CD4-positive, CD25-positive, alpha-beta regulatory T cell (primary cell): Measurements from ENCODE around the gene FGFR3. TPM values are rescaled to one million over a fixed set of nuclear protein-coding genes. Genes with fewer than 3 reads are reported as not detected.

Experiments used
- ATAC-seq, 2 donors: fragments of 150-1000 bp; cut with Tn5 transposase; one replicate each; pipeline ENCODE4 v1.10.0; 2021; ENCODE audit warnings: low read depth in 2 of 2, moderate number of reproducible peaks in 2 of 2, moderate library complexity in 1 of 2
- DNase-seq, 3 donors: peaks; one replicate each; pipeline versions ENCODE4 v3.0.0 to v3.0.0-alpha.2; 2012 to 2022; ENCODE audit warnings: mixed read lengths in 1 of 3
- H3K27ac ChIP-seq: one replicate; pipeline ENCODE4 v1.7.0; 2013; ENCODE audit warnings: mild to moderate bottlenecking, low read length; ENCODE audit not compliant: insufficient read depth, poor library complexity, severe bottlenecking
- H3K27me3 ChIP-seq: one replicate; pipeline ENCODE4 v1.7.0; 2013; ENCODE audit warnings: low read length; ENCODE audit not compliant: control insufficient read depth, insufficient read depth
- H3K36me3 ChIP-seq: one replicate; pipeline ENCODE4 v1.7.0; 2013; ENCODE audit warnings: mild to moderate bottlenecking, low read length, moderate library complexity; ENCODE audit not compliant: control insufficient read depth, insufficient read depth
- H3K4me1 ChIP-seq: 2 replicates; pipeline ENCODE4 v1.7.0; 2013; ENCODE audit warnings: mild to moderate bottlenecking, low read length; ENCODE audit not compliant: insufficient read depth, control insufficient read depth, poor library complexity, severe bottlenecking
- H3K4me3 ChIP-seq: one replicate; pipeline ENCODE4 v1.7.0; 2013; ENCODE audit warnings: low read depth, mild to moderate bottlenecking, low read length, moderate library complexity
- H3K9me3 ChIP-seq, 2 experiments: 1 replicate in 1 of 2; 2 replicates in 1 of 2; pipeline ENCODE4 v1.7.0; 2013; ENCODE audit warnings: low read length in 2 of 2, mild to moderate bottlenecking in 1 of 2, moderate library complexity in 1 of 2; ENCODE audit not compliant: control insufficient read depth in 2 of 2
- H3K27ac Mint-ChIP-seq, 3 donors: one replicate each; pipeline ENCODE4 v1.8.0; 2020 to 2022; ENCODE audit warnings: mild to moderate bottlenecking in 3 of 3, mixed read lengths in 3 of 3, moderate library complexity in 2 of 3
- H3K27me3 Mint-ChIP-seq: one replicate; pipeline ENCODE4 v1.8.0; 2022; ENCODE audit warnings: mild to moderate bottlenecking, mixed read lengths
- H3K36me3 Mint-ChIP-seq: one replicate; pipeline ENCODE4 v1.8.0; 2020; ENCODE audit warnings: mixed read lengths
- H3K4me1 Mint-ChIP-seq, 4 donors: one replicate each; pipeline ENCODE4 v1.8.0; 2020 to 2022; ENCODE audit warnings: mixed read lengths in 4 of 4, mild to moderate bottlenecking in 1 of 4
- H3K4me3 Mint-ChIP-seq, 4 donors: one replicate each; pipeline ENCODE4 v1.8.0; 2020 to 2022; ENCODE audit warnings: mild to moderate bottlenecking in 4 of 4, mixed read lengths in 4 of 4, moderate library complexity in 3 of 4
- H3K9me3 Mint-ChIP-seq, 7 donors: one replicate each; pipeline ENCODE4 v1.8.0; 2020 to 2022; ENCODE audit warnings: mixed read lengths in 7 of 7, mild to moderate bottlenecking in 3 of 7, moderate library complexity in 2 of 7
- polyA plus RNA-seq, 4 donors: library from polyadenylated mRNA; unstranded; fragments of 300-500 nt; fragmentation: Illumina TruSeq; gene quantifications; one replicate each; pipeline ENCODE4 v1.2.3, GENCODE V29; 2021
- total RNA-seq: library from RNA; stranded (reverse); gene quantifications from one replicate; pipeline ENCODE4 v1.2.3, GENCODE V29; 2022

Gene FGFR3
- total and polyA plus RNA-seq, 5 donors from 2014 or later: 0.25 TPM; not detected in 4

GRCh38 chr4:1805493-1806222 is 12.6 kb downstream of the FGFR3 start:
- Histone ChIP-seq H3K4me1 (no peaks in the 10 kb centered on the region), H3K36me3 (no peaks in the 10 kb centered on the region), H3K27me3 (no peaks in the 10 kb centered on the region), H3K27ac (no peak overlapping the region), H3K4me3 (no peak overlapping the region), H3K9me3 (no peaks in the 10 kb centered on the region)
- Mint-ChIP-seq H3K27ac (no peak overlapping the region), H3K36me3 (no peaks in the 10 kb centered on the region), H3K4me1 (no peaks in the 10 kb centered on the region), H3K9me3 (no peaks in the 10 kb centered on the region), H3K4me3 (no peak overlapping the region), H3K27me3 (no peaks in the 10 kb centered on the region)
- ATAC-seq: no peak
- DNase-seq: no peak

GRCh38 chr4:1806223-1806564 is 13.1 kb downstream of the FGFR3 start:
- no peak overlapping the region for H3K27ac Mint-ChIP-seq
- H3K36me3 ChIP-seq: no peaks in the 10 kb centered on the region
- no peaks in the 10 kb centered on the region for H3K36me3 Mint-ChIP-seq
- no peaks in the 10 kb centered on the region for H3K27me3 ChIP-seq
- H3K9me3 Mint-ChIP-seq: no peaks in the 10 kb centered on the region
- H3K27ac ChIP-seq: no peak overlapping the region
- no peaks in the 10 kb centered on the region for H3K27me3 Mint-ChIP-seq
- no peaks in the 10 kb centered on the region for H3K4me1 Mint-ChIP-seq
- no peak for ATAC-seq
- no peak for DNase-seq
- no peak overlapping the region for H3K4me3 Mint-ChIP-seq
- H3K9me3 ChIP-seq: no peaks in the 10 kb centered on the region
- no peak overlapping the region for H3K4me3 ChIP-seq
- H3K4me1 ChIP-seq: no peaks in the 10 kb centered on the region

- H3K27me3 Mint-ChIP-seq: no peaks in the 10 kb centered on the region
- peaks cover 0 to under 1% (median 0%) of the 10 kb centered on the region in 7 donors for H3K9me3 Mint-ChIP-seq
Measured at GRCh38 chr4:1806596-1807331, 13.7 kb downstream of the FGFR3 start.

GRCh38 chr4:1807332-1807777 is 14.3 kb downstream of the FGFR3 start:
- Histone ChIP-seq H3K27ac (no peak overlapping the region), H3K4me3 (no peak overlapping the region), H3K27me3 (no peaks in the 10 kb centered on the region), H3K36me3 (no peaks in the 10 kb centered on the region), H3K9me3 (no peaks in the 10 kb centered on the region), H3K4me1 (no peaks in the 10 kb centered on the region)
- Mint-ChIP-seq H3K27me3 (no peaks in the 10 kb centered on the region), H3K27ac (no peak overlapping the region), H3K9me3 (peaks cover 0 to 1% (median 0%) of the 10 kb centered on the region in 7 donors), H3K4me1 (no peaks in the 10 kb centered on the region), H3K36me3 (no peaks in the 10 kb centered on the region), H3K4me3 (no peak overlapping the region)
- DNase-seq (no peak), ATAC-seq (no peak)

More at GRCh38 chr4:1806596-1807331, 13.7 kb downstream of the FGFR3 start:
- no peaks in the 10 kb centered on the region for H3K27me3 ChIP-seq
- no peak overlapping the region for H3K4me3 ChIP-seq
- no peak overlapping the region for H3K27ac Mint-ChIP-seq
- H3K4me1 Mint-ChIP-seq: no peaks in the 10 kb centered on the region
- H3K4me1 ChIP-seq: no peaks in the 10 kb centered on the region
- DNase-seq (no peak), ATAC-seq (no peak)
- H3K36me3 Mint-ChIP-seq: no peaks in the 10 kb centered on the region
- no peaks in the 10 kb centered on the region for H3K9me3 ChIP-seq
- H3K27ac ChIP-seq: no peak overlapping the region
- H3K4me3 Mint-ChIP-seq: no peak overlapping the region
- no peaks in the 10 kb centered on the region for H3K36me3 ChIP-seq

- H3K4me1 Mint-ChIP-seq: no peaks in the 10 kb centered on the region
- peaks cover 0 to 1% (median 0%) of the 10 kb centered on the region in 7 donors for H3K9me3 Mint-ChIP-seq
- Histone ChIP-seq H3K36me3 (peaks cover under 1% of the 10 kb centered on the region), H3K27me3 (no peaks in the 10 kb centered on the region), H3K4me3 (no peak overlapping the region), H3K9me3 (no peaks in the 10 kb centered on the region), H3K27ac (no peak overlapping the region), H3K4me1 (no peaks in the 10 kb centered on the region)
- H3K27ac Mint-ChIP-seq: no peak overlapping the region
- ATAC-seq (no peak), DNase-seq (no peak)
- H3K27me3 Mint-ChIP-seq: no peaks in the 10 kb centered on the region
- no peaks in the 10 kb centered on the region for H3K36me3 Mint-ChIP-seq
- no peak overlapping the region for H3K4me3 Mint-ChIP-seq
Measured at GRCh38 chr4:1808396-1808795, 15.3 kb downstream of the FGFR3 start.

GRCh38 chr4:1808851-1809753 is 16.0 kb downstream of the FGFR3 start:
- peak overlapping the region in 1 of 3 donors; percentile 56 for H3K27ac Mint-ChIP-seq
- DNase-seq (no peak), ATAC-seq (no peak)
- H3K9me3 Mint-ChIP-seq: peaks cover 0 to 1% (median 0%) of the 10 kb centered on the region in 7 donors
- H3K9me3 ChIP-seq: no peaks in the 10 kb centered on the region
- no peak overlapping the region for H3K4me3 Mint-ChIP-seq
- no peaks in the 10 kb centered on the region for H3K27me3 ChIP-seq
- H3K27me3 Mint-ChIP-seq: no peaks in the 10 kb centered on the region
- H3K36me3 Mint-ChIP-seq: no peaks in the 10 kb centered on the region
- no peaks in the 10 kb centered on the region for H3K4me1 Mint-ChIP-seq
- H3K4me1 ChIP-seq: no peaks in the 10 kb centered on the region
- no peak overlapping the region for H3K27ac ChIP-seq
- H3K36me3 ChIP-seq: peaks cover 6% of the 10 kb centered on the region
- no peak overlapping the region for H3K4me3 ChIP-seq

- peak; percentile 52 to 56 for ATAC-seq
- Histone ChIP-seq H3K27ac (no peak overlapping the region), H3K36me3 (peaks cover 9% of the 10 kb centered on the region), H3K9me3 (no peaks in the 10 kb centered on the region), H3K27me3 (no peaks in the 10 kb centered on the region), H3K4me1 (no peaks in the 10 kb centered on the region), H3K4me3 (no peak overlapping the region)
- H3K4me3 Mint-ChIP-seq: no peak overlapping the region
- H3K27ac Mint-ChIP-seq: no peak overlapping the region
- peaks cover 0 to 1% (median 0%) of the 10 kb centered on the region in 7 donors for H3K9me3 Mint-ChIP-seq
- peaks cover 4% of the 10 kb centered on the region for H3K36me3 Mint-ChIP-seq
- DNase-seq: peak; percentile 35 to 73 (median 59)
- no peaks in the 10 kb centered on the region for H3K27me3 Mint-ChIP-seq
- no peaks in the 10 kb centered on the region for H3K4me1 Mint-ChIP-seq
Measured at GRCh38 chr4:1809754-1810502, 16.8 kb downstream of the FGFR3 start.
